IMR-90 (cell line): ENCODE results near the gene PSAPL1. TPM values are rescaled to one million over a fixed set of nuclear protein-coding genes. Genes with fewer than 3 reads are reported as not detected.

Experiments
- ATAC-seq: fragments of 200-7000 bp; cut with Tn5 transposase; 2 replicates; pipeline ENCODE4 v1.9.1; 2020; ENCODE audit warnings: low read depth, mild to moderate bottlenecking, moderate library complexity
- BruUV-seq: library from RNA; stranded (reverse); fragments of 400-500 nt; replicated peaks from 2 replicates; lab custom pipeline; 2021; lab: Mats Ljungman, UMichigan
- CTCF ChIA-PET: fragments of 300-600 bp; formaldehyde crosslinking; extraction: SDS; loops from one replicate; lab custom pipeline; 2021; ENCODE audit warnings: antibody characterized with exemption; lab: Yijun Ruan, JAX
- POLR2A ChIA-PET: fragments of 300-600 bp; sonication (Branson Sonifier 250); formaldehyde crosslinking; loops from one replicate; lab custom pipeline; 2022; ENCODE audit warnings: antibody characterized with exemption; ENCODE audit not compliant: unreplicated experiment; lab: Charles Lee
- DNase-seq: peaks from one replicate; pipeline ENCODE4 v3.0.0; 2013
- H2AFZ ChIP-seq: replicated peaks from 2 replicates; pipeline ENCODE3; 2013; ENCODE audit warnings: low read length, mild to moderate bottlenecking; ENCODE audit not compliant: poor library complexity
- H2AK5ac ChIP-seq: 2 replicates; pipeline ENCODE4 v1.6.1; 2013; ENCODE audit warnings: low read depth, low read length, inconsistent platforms
- H2AK9ac ChIP-seq: replicated peaks from 2 replicates; pipeline ENCODE3; 2013; ENCODE audit warnings: mild to moderate bottlenecking, low read depth, low read length, moderate library complexity; ENCODE audit not compliant: poor library complexity
- H2BK120ac ChIP-seq: 2 replicates; pipeline ENCODE4 v1.6.1; 2013; ENCODE audit warnings: low read depth, low read length, inconsistent platforms
- H2BK15ac ChIP-seq: 3 replicates; pipeline ENCODE4 v1.6.1; 2013; ENCODE audit warnings: low read depth, low read length, inconsistent platforms
- H2BK20ac ChIP-seq: 2 replicates; pipeline ENCODE4 v1.6.1; 2013; ENCODE audit warnings: low read depth, mild to moderate bottlenecking, inconsistent platforms, low read length, moderate library complexity
- H2BK5ac ChIP-seq: 2 replicates; pipeline ENCODE4 v1.6.1; 2013; ENCODE audit warnings: mild to moderate bottlenecking, low read depth, low read length, inconsistent platforms; ENCODE audit not compliant: poor library complexity, severe bottlenecking
- H3K14ac ChIP-seq: replicated peaks from 2 replicates; pipeline ENCODE4 v1.6.1; 2013; ENCODE audit warnings: low read depth, low read length, inconsistent platforms
- H3K18ac ChIP-seq: 2 replicates; pipeline ENCODE4 v1.6.1; 2013; ENCODE audit warnings: low read depth, low read length, control low read depth
- H3K23ac ChIP-seq: 2 replicates; pipeline ENCODE4 v1.6.1; 2013; ENCODE audit warnings: low read depth, low read length, inconsistent platforms
- H3K27ac ChIP-seq: 2 replicates; pipeline ENCODE4 v1.5.1; 2013; ENCODE audit warnings: mild to moderate bottlenecking, control low read depth, low read length; ENCODE audit not compliant: insufficient read depth
- H3K27me3 ChIP-seq: 2 replicates; pipeline ENCODE4 v1.6.1; 2013; ENCODE audit warnings: low read length; ENCODE audit not compliant: control insufficient read depth, insufficient read depth
- H3K36me3 ChIP-seq: 2 replicates; pipeline ENCODE4 v1.6.1; 2013; ENCODE audit warnings: low read length, mixed read lengths; ENCODE audit not compliant: control insufficient read depth, insufficient read depth
- H3K4ac ChIP-seq: 2 replicates; pipeline ENCODE4 v1.6.1; 2013; ENCODE audit warnings: low read depth, low read length, inconsistent platforms
- H3K4me1 ChIP-seq: 2 replicates; pipeline ENCODE4 v1.6.1; 2013; ENCODE audit warnings: low read length, mixed read lengths; ENCODE audit not compliant: control insufficient read depth, insufficient read depth
- H3K4me2 ChIP-seq: 2 replicates; pipeline ENCODE4 v1.6.1; 2013; ENCODE audit warnings: low read depth, mild to moderate bottlenecking, control low read depth, low read length, moderate library complexity
- H3K4me3 ChIP-seq: 2 replicates; pipeline ENCODE4 v1.5.1; 2013; ENCODE audit warnings: low read depth, mild to moderate bottlenecking, control low read depth, low read length, moderate library complexity; ENCODE audit not compliant: insufficient read depth
- H3K56ac ChIP-seq: 2 replicates; pipeline ENCODE4 v1.6.1; 2013; ENCODE audit warnings: low read length, inconsistent platforms; ENCODE audit not compliant: insufficient read depth; ENCODE audit errors: extremely low read depth
- H3K79me1 ChIP-seq, 2 experiments: 2 replicates each; pipeline ENCODE4 v1.6.1; 2013; ENCODE audit warnings: low read length in 2 of 2, inconsistent platforms in 1 of 2, low read depth in 1 of 2
- H3K9ac ChIP-seq: 2 replicates; pipeline ENCODE4 v1.6.1; 2013; ENCODE audit warnings: low read depth, low read length, control low read depth
- H3K9me1 ChIP-seq: 2 replicates; pipeline ENCODE4 v1.6.1; 2013; ENCODE audit warnings: low read length, inconsistent platforms; ENCODE audit not compliant: insufficient read depth
- H3K9me3 ChIP-seq: 2 replicates; pipeline ENCODE4 v1.6.1; 2013; ENCODE audit warnings: low read length; ENCODE audit not compliant: control insufficient read depth, insufficient read depth
- H4K20me1 ChIP-seq: 2 replicates; pipeline ENCODE4 v1.6.1; 2013; ENCODE audit warnings: low read length, inconsistent platforms; ENCODE audit not compliant: insufficient read depth
- H4K5ac ChIP-seq: 2 replicates; pipeline ENCODE4 v1.6.1; 2013; ENCODE audit warnings: mild to moderate bottlenecking, low read depth, low read length, control low read depth
- H4K8ac ChIP-seq, 2 experiments: 2 replicates each; pipeline ENCODE4 v1.6.1; 2013; ENCODE audit warnings: low read depth in 2 of 2, low read length in 2 of 2, control low read depth in 1 of 2, inconsistent platforms in 1 of 2
- H4K91ac ChIP-seq: 2 replicates; pipeline ENCODE4 v1.6.1; 2013; ENCODE audit warnings: low read depth, low read length, inconsistent platforms; ENCODE audit not compliant: insufficient read depth
- BHLHE40 ChIP-seq: fragments of 150-350 bp; IDR thresholded peaks from 2 replicates; pipeline ENCODE4 v1.6.1; 2016; ENCODE audit warnings: mild to moderate bottlenecking, low read depth, low read length
- CEBPB ChIP-seq: IDR thresholded peaks from 2 replicates; pipeline ENCODE4 v1.6.1; 2012; ENCODE audit warnings: low read depth, low read length, improper control_type of control experiment
- CHD1 ChIP-seq: IDR thresholded peaks from 2 replicates; pipeline ENCODE4 v1.6.1; 2012; ENCODE audit warnings: low read depth, low read length, improper control_type of control experiment
- CTCF ChIP-seq: conservative IDR thresholded peaks from 2 replicates; pipeline ENCODE4 v1.5.1; 2012; ENCODE audit warnings: mild to moderate bottlenecking, low read depth, low read length, improper control_type of control experiment
- NFE2L2 ChIP-seq: fragments of 150-350 bp; IDR thresholded peaks from 2 replicates; pipeline ENCODE4 v1.6.1; 2016; ENCODE audit warnings: low read depth, mild to moderate bottlenecking, low read length
- RCOR1 ChIP-seq: IDR thresholded peaks from 2 replicates; pipeline ENCODE4 v1.6.1; 2012; ENCODE audit warnings: mild to moderate bottlenecking, low read length, improper control_type of control experiment; ENCODE audit not compliant: insufficient replicate concordance
- WGBS, 2 experiments: methylation state at CpG; one replicate each; pipeline versions ENCODE4 v1.1.5 to v1.1.7; 2013; ENCODE audit warnings: missing lambda C conversion rate in 2 of 2; ENCODE audit not compliant: insufficient read length in 1 of 2; ENCODE audit errors: extremely low coverage in 2 of 2; 5-methylcytosine and 5-hydroxymethylcytosine counted together
- dilution Hi-C: fragments of 300-500 bp; cut with HindIII; formaldehyde crosslinking; loops from one replicate; pipeline ENCODE4 v1.14.3; 2018; ENCODE audit warnings: low sequenced_read_pairs; ENCODE audit not compliant: unreplicated experiment
- in situ Hi-C: fragments of 300-500 bp; cut with MboI; formaldehyde crosslinking; loops from 3 replicates; pipeline ENCODE4 v1.14.3; 2019; ENCODE audit warnings: low sequenced_read_pairs, inconsistent platforms, mixed read lengths
- intact Hi-C: fragments of 100-400 bp; cut with micrococcal nuclease; formaldehyde crosslinking; loops from 2 replicates; pipeline ENCODE4 v1.10.0; 2022
- polyA plus RNA-seq, 3 experiments: library from polyadenylated mRNA; depleted of rRNA; stranded (reverse); fragments of >200 nt; gene quantifications; 2 replicates each; pipeline ENCODE4 v1.2.3, GENCODE V29; 2012; ENCODE audit warnings: low replicate concordance in 1 of 3
- total RNA-seq: library from RNA; depleted of rRNA; stranded (reverse); fragments of >200 nt; gene quantifications from 2 replicates; pipeline ENCODE4 v1.2.3, GENCODE V29; 2012

PSAPL1 gene
- total and polyA plus RNA-seq, 2 of the 4 experiments (the other 2 are of a cell fraction): not detected

- ATAC-seq (no peak), DNase-seq (no peak)
- Histone ChIP-seq H2AFZ (no peak overlapping the region), H3K4me1 (no peaks in the 10 kb centered on the region), H2BK5ac (no peak overlapping the region), H3K9ac (no peak overlapping the region), H3K4ac (no peak overlapping the region), H3K79me1 (no peaks in the 10 kb centered on the region), H3K9me3 (no peaks in the 10 kb centered on the region), H4K5ac (no peak overlapping the region), H3K4me2 (no peak overlapping the region), H2BK20ac (no peak overlapping the region), H3K27me3 (peaks cover 8% of the 10 kb centered on the region; the same call in 1 of the 2 replicates), H2AK5ac (no peak overlapping the region), H3K14ac (no peak overlapping the region), H2BK15ac (no peak overlapping the region), H3K36me3 (no peaks in the 10 kb centered on the region), H3K9me1 (no peaks in the 10 kb centered on the region), H4K91ac (no peak overlapping the region), H3K23ac (no peak overlapping the region), H3K56ac (no peak overlapping the region), H3K4me3 (no peak overlapping the region), H4K20me1 (no peaks in the 10 kb centered on the region), H2AK9ac (no peak overlapping the region), H3K18ac (no peak overlapping the region), H2BK120ac (no peak overlapping the region), H4K8ac (no peak overlapping the region), H3K27ac (no peak overlapping the region)
- in situ Hi-C loops: no loop called here
- ChIA-PET CTCF (no interaction called here), POLR2A (no interaction called here)
- dilution Hi-C loops: no loop called here
- intact Hi-C loops: no loop called here
- TF ChIP-seq BHLHE40: no peak
- no peak for TF ChIP-seq CEBPB
- TF ChIP-seq NFE2L2: no peak
- TF ChIP-seq RCOR1: no peak
- TF ChIP-seq CTCF: no peak
- TF ChIP-seq CHD1: no peak
- 58% methylated on average over 11 of the region's 14 CpGs; no CpG with 5 or more reads in 1 of the 2 experiments for WGBS, 2 experiments
- BruUV-seq: no TSS peak
Measured at GRCh38 chr4:7420661-7421040, 14.1 kb downstream of the PSAPL1 start.
